Measurements from ENCODE around the gene TFPT. TPM values are rescaled to one million over a fixed set of nuclear protein-coding genes. Genes with fewer than 3 reads are reported as not detected.
"Not testable (repeated sequence)": the region's sequence is repeated elsewhere in the genome, so short reads cannot be mapped to it uniquely, and the experiment has no call there.

TFPT gene
- total RNA-seq, 2 experiments from 2014 or later = 10.1 to 11.2 TPM

DNA sequence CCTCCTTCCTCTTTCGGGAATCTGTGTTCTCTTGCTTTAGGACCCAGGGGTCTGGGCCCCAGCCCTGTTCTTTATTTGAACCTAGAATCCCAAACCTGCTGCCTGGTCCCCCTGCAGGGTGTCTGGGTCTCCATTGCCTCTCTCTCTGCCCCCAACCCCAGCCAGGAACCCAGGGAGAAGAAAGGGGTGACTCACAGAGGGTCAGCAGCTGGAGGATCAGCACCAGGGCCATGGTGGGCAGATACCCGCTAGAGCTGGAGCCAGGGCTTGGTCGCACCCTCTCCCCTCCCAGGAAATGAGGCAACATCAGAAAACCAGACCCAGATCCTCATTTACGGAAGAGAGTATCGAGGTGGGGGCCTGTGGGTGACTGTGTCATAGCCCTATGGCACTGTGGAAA lies 14.9 kb downstream of the TFPT start, which contains the start of gene OSCAR:
Gene OSCAR, minus strand, starts transcription at position 243 of the 400 bp plus-strand sequence. Its CDS starts 11 bp downstream, at position 232.
- POLR2A ChIA-PET = interaction anchor here (0.7 kb wide), 1 partner anchor 15 kb away, joined by 3 read pairs; the partner anchor contains the start of genes PRPF31 and TFPT
- no peak for ATAC-seq (ENCODE audit: poor library complexity)

DNA sequence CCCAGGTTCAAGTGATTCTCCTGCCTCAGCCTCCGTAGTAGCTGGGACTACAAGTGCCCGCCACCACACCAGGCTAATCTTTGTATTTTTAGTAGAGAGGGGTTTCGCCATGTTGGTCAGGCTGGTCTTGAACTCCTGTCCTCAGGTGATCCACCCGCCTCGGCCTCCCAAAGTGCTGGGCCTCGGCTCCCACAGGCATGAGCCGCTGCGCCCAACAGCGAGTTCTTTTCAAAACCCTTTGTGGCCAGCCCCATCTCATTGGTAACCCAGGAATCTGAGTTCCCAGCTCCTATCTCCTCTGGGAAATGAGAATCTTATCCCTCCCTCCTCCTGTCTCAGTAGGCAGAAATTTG lies 15.6 kb downstream of the TFPT start:
- Histone ChIP-seq H3K4me1 (ENCODE audit: insufficient read depth, low read length) (peaks cover 41% of the 10 kb centered on the region), H3K4me3 (ENCODE audit: low read length) (peak overlapping the region; percentile 25)
- H3K27ac Mint-ChIP-seq; H3K9me3 ChIP-seq (ENCODE audit: control insufficient read depth in 1 of 2, insufficient read depth in 1 of 2, low read length in 2 of 2); H3K27ac ChIP-seq (ENCODE audit: low read depth in 1 of 2, low read length in 2 of 2); H3K36me3 Mint-ChIP-seq (ENCODE audit: low read depth); H3K27me3 Mint-ChIP-seq; POLR2A ChIA-PET; H3K27me3 ChIP-seq (ENCODE audit: control insufficient read depth in 1 of 2, insufficient read depth in 2 of 2, low read length in 2 of 2); H3K9me3 Mint-ChIP-seq; DNase-seq; H3K36me3 ChIP-seq (ENCODE audit: insufficient read depth, low read length); H3K4me3 Mint-ChIP-seq; ATAC-seq (ENCODE audit: poor library complexity): not testable (repeated sequence)
- CTCF ChIA-PET = interaction anchor here (1.1 kb wide), 1 partner anchor 37 kb away, joined by 3 read pairs; no protein-coding TSS in a partner anchor
- intact Hi-C loops (cut with DNase I, micrococcal nuclease) = loop anchor here in 1 of 2 experiments (5.0 to 10.0 kb wide), 4 partner anchors 37 to 575 kb away; partner anchors contain the start of genes CNOT3 and MYADM
- peaks cover 30% of the 10 kb centered on the region for H3K4me1 Mint-ChIP-seq (ENCODE audit: low read depth)

More for the DNA sequence above, 14.9 kb downstream of the TFPT start, which contains the start of gene OSCAR:
- Histone ChIP-seq H3K9me3 (ENCODE audit: control insufficient read depth in 1 of 2, insufficient read depth in 1 of 2, low read length in 2 of 2) (no peaks in the 10 kb centered on the region), H3K4me3 (ENCODE audit: low read length) (peak within 1 kb of the TSS; percentile 25), H3K27me3 (ENCODE audit: control insufficient read depth in 1 of 2, insufficient read depth in 2 of 2, low read length in 2 of 2) (peaks cover under 1% of the 10 kb centered on the region in 2 experiments), H3K4me1 (ENCODE audit: insufficient read depth, low read length) (peaks cover 34% of the 10 kb centered on the region), H3K27ac (ENCODE audit: low read depth in 1 of 2, low read length in 2 of 2) (no peak within 1 kb of the TSS), H3K36me3 (ENCODE audit: insufficient read depth, low read length) (peaks cover 3% of the 10 kb centered on the region)
- H3K9me3 Mint-ChIP-seq = no peaks in the 10 kb centered on the region
- TF ChIP-seq, protein P1, sequence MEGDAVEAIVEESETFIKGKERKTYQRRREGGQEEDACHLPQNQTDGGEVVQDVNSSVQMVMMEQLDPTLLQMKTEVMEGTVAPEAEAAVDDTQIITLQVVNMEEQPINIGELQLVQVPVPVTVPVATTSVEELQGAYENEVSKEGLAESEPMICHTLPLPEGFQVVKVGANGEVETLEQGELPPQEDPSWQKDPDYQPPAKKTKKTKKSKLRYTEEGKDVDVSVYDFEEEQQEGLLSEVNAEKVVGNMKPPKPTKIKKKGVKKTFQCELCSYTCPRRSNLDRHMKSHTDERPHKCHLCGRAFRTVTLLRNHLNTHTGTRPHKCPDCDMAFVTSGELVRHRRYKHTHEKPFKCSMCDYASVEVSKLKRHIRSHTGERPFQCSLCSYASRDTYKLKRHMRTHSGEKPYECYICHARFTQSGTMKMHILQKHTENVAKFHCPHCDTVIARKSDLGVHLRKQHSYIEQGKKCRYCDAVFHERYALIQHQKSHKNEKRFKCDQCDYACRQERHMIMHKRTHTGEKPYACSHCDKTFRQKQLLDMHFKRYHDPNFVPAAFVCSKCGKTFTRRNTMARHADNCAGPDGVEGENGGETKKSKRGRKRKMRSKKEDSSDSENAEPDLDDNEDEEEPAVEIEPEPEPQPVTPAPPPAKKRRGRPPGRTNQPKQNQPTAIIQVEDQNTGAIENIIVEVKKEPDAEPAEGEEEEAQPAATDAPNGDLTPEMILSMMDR (IDR thresholded peaks at IDR 0.05) = no peak
- intact Hi-C loops (cut with DNase I, micrococcal nuclease) = loop anchor here in 1 of 2 experiments (5.0 to 10.0 kb wide), 4 partner anchors 37 to 576 kb away; partner anchors contain the start of genes CNOT3 and MYADM
- DNase-seq = peak in 3 of 14 experiments; percentile 20 to 70 (median 60)
- H3K27me3 Mint-ChIP-seq = peaks cover 6% of the 10 kb centered on the region
- CTCF ChIA-PET = no interaction called here
- H3K4me1 Mint-ChIP-seq (ENCODE audit: low read depth) = peaks cover 31% of the 10 kb centered on the region
- peak within 1 kb of the TSS; percentile 62 for H3K4me3 Mint-ChIP-seq
- H3K36me3 Mint-ChIP-seq (ENCODE audit: low read depth) = peaks cover 7% of the 10 kb centered on the region
- H3K27ac Mint-ChIP-seq = peak within 1 kb of the TSS; percentile 16

DNA sequence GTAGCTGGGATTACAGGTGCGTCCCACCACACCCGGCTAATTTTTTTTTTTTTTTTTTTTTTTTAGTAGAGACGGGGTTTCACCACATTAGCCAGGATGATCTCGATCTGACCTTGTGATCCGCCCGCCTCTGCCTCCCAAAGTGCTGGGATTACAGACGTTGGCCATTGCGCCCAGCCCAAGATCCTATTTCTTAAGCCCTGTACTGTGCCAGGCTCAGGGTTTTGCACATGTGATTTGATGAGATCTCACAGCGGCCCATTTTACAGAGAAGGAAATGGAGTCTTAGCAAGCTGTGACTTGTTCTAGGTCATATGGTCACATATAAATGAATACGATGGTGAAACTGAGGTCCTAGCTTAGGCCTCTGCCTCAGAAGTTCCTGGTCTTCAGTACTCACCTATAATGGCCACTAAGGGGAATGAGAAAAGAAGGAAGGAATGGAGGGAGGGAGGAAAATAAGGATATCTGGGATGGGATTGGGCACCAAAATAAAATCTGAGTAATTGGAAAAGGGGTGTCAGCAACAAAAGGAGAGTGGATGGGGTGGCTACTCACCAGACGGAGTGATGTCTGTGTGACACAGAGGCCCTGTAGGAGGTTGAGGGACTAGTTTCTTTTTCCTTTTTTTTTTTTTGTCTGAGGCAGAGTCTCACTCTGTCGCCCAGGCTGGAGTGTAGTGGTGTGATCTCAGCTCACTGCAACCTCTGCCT lies 16.1 kb downstream of the TFPT start:
- POLR2A ChIA-PET = no interaction called here
- Histone ChIP-seq H3K27me3 (ENCODE audit: control insufficient read depth in 1 of 2, insufficient read depth in 2 of 2, low read length in 2 of 2) (peaks cover 10 to 11% of the 10 kb centered on the region in 2 experiments), H3K9me3 (ENCODE audit: control insufficient read depth in 1 of 2, insufficient read depth in 1 of 2, low read length in 2 of 2) (peaks cover 0 to 4% of the 10 kb centered on the region in 2 experiments), H3K4me3 (ENCODE audit: low read length) (no peak overlapping the region), H3K36me3 (ENCODE audit: insufficient read depth, low read length) (no peaks in the 10 kb centered on the region), H3K27ac (ENCODE audit: low read depth in 1 of 2, low read length in 2 of 2) (no peak overlapping the region), H3K4me1 (ENCODE audit: insufficient read depth, low read length) (peaks cover 41% of the 10 kb centered on the region)
- DNase-seq = peak in 1 of 14 experiments; percentile 16
- TF ChIP-seq, protein P1 (IDR thresholded peaks at IDR 0.05) = no peak
- H3K4me1 Mint-ChIP-seq (ENCODE audit: low read depth) = peaks cover 30% of the 10 kb centered on the region
- H3K4me3 Mint-ChIP-seq = peak overlapping the region; percentile 16
- no peak for ATAC-seq (ENCODE audit: poor library complexity)
- peaks cover 11% of the 10 kb centered on the region for H3K27me3 Mint-ChIP-seq
- CTCF ChIA-PET = interaction anchor here (1.1 kb wide), 1 partner anchor 38 kb away, joined by 3 read pairs; no protein-coding TSS in a partner anchor
- H3K9me3 Mint-ChIP-seq = no peaks in the 10 kb centered on the region
- peaks cover 5% of the 10 kb centered on the region for H3K36me3 Mint-ChIP-seq (ENCODE audit: low read depth)
- intact Hi-C loops (cut with DNase I, micrococcal nuclease) = no loop called here
- no peak overlapping the region for H3K27ac Mint-ChIP-seq

All from CD4-positive, alpha-beta T cell (primary cell).